HCT116 (cell line): ENCODE data around the gene COBLL1.

Source experiments
- CTCF ChIP-seq, 3 experiments: fragments of 200-600 bp in 1 of 3; sonication (generic) in 1 of 3; IDR thresholded peaks in 2 of 3; conservative IDR thresholded peaks in 1 of 3; 2 replicates each; pipeline ENCODE4 v1.5.1; 2012 to 2017; ENCODE audit warnings: low read depth in 2 of 3, low read length in 2 of 3, antibody characterized with exemption in 1 of 3, borderline replicate concordance in 1 of 3, control low read depth in 1 of 3, mild to moderate bottlenecking in 1 of 3, mixed read lengths in 1 of 3, mixed run types in 1 of 3, moderate library complexity in 1 of 3; ENCODE audit not compliant: insufficient read depth in 1 of 3
- JUND ChIP-seq: IDR thresholded peaks from 2 replicates; pipeline ENCODE4 v1.6.1; 2012

DNA sequence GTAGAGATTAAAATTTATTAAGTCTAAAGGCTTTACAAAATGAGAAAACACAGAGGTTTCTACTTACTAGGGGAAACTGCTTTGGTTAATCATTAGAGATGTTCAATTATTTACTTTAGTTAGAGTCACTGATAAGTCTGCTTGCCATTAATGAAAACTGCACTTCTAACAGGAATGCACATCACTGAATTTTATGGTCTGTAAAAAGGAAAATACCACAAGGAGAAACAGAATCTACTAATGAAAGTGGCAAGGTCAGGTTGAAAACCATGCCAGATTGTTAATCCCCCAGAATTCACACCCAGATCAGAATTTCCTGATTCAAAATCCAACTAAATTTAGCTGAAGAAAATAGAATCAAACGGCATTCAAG lies 129.9 kb downstream of the COBLL1 start:
- TF ChIP-seq JUND = no peak
- no peak for TF ChIP-seq CTCF (IDR thresholded peaks at IDR 0.05 in 2 of 3, conservative IDR thresholded peaks at IDR 0.05 in 1 of 3; ENCODE audit: borderline replicate concordance in 1 of 3, insufficient read depth in 1 of 3, low read depth in 2 of 3, low read length in 2 of 3)
